Activated CD8-positive, alpha-beta memory T cell treated with anti-CD3 and anti-CD28 coated beads, Interleukin-2, amount 50 U/mL, for 4 hours (primary cell): ENCODE data around the gene ZNF850.

Experiments
- DNase-seq: peaks from one replicate; pipeline ENCODE4 v3.0.0-alpha.2; 2020

The ZNF850 gene

GRCh38 chr19:36687214-36688056, 85.2 kb downstream of the ZNF850 start, which contains the start of gene ZNF567:
TSS of gene ZNF567 (plus strand) at chr19:36687612. CDS start at chr19:36694868, 7,256 bp downstream.
- peak; percentile 99 for DNase-seq

- DNase-seq, result no peak
These were observed 86.0 kb downstream of the ZNF850 start for GRCh38 chr19:36686365-36687213.

- DNase-seq, result no peak
These were observed 86.8 kb downstream of the ZNF850 start for GRCh38 chr19:36685835-36686234.

- no peak for DNase-seq
These were observed 93.2 kb downstream of the ZNF850 start for GRCh38 chr19:36679455-36679854.

GRCh38 chr19:36674201-36674600, 98.4 kb downstream of the ZNF850 start:
- DNase-seq, result no peak

GRCh38 chr19:36672368-36672767, 100.2 kb downstream of the ZNF850 start:
- DNase-seq, result no peak

GRCh38 chr19:36668646-36669045, 104.0 kb downstream of the ZNF850 start:
- DNase-seq, result no peak

GRCh38 chr19:36665832-36666231, 106.8 kb downstream of the ZNF850 start:
- no peak for DNase-seq
